GM12873 (cell line): Measurements from ENCODE around the gene COBL.

Experiments
- CTCF ChIP-seq: IDR thresholded peaks from 2 replicates; pipeline ENCODE4 v1.5.1; 2012; ENCODE audit warnings: low read depth, mild to moderate bottlenecking, moderate library complexity, low read length, control low read depth; ENCODE audit not compliant: insufficient read depth; ENCODE audit errors: missing control alignments

Gene COBL

DNA sequence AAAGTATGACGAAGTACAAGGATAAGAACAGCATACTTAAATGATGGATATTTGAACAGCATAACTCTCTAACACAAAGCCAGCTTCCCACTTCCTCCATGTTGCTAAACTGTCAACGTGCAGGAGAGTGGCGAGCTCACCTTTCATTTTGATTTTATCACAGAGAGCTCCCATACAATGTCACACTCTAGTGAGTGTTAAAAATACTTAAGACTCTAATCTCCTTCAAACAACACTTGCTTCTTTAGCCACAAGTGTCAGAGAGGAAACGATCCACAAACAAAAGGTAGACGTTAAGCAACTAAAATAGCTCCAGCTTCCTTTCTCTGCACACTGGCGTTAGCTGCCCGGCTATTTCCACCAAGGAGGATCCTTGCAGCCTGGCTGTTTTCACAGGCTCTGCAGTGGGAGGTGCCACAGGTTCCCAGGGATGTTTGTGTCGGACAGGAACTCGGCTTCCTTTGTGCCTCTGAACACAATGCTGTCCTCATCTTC lies 194.6 kb downstream of the COBL start:
- TF ChIP-seq CTCF: no peak

DNA sequence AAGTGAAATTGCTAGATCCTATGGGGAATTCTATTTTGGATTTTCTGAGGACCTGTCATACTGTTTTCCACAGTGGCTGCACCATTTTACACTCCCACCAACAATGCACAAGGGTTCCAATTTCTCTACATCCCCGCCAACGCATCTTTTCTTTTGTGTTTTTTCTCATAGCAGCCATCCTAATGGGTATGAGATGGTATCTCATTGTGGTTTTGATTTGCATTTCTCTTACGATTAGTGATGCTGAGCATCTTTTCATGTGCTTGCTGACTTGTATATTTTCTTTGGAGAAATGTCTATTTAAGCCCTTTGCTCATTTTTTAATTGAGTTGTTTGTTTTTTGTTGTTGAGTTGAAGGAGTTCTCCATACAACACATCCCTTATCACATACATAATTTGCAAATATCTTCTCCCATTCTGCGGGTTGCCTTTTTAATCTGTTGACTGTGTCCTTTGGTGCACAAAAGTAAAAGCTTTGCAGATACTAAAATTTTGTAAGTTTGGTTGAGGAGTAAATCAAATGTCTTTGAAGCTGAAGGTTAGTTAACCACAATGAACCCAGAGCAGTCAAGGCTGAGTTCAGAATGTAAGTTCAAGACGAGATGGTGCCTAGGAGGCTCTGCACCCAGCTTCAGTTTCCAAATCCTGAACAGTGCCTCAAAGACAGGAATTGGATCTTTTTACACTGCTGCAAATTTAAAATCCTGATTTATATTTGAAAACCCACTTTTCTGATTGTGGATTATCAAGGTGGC lies 195.4 kb downstream of the COBL start:
- TF ChIP-seq CTCF: no peak

- no peak for TF ChIP-seq CTCF
Measured at GRCh38 chr7:51118628-51119027, 198.0 kb downstream of the COBL start.

- no peak for TF ChIP-seq CTCF
Measured at GRCh38 chr7:51114501-51114900, 202.1 kb downstream of the COBL start.

- no peak for TF ChIP-seq CTCF
Measured at GRCh38 chr7:51113962-51114361, 202.6 kb downstream of the COBL start.

GRCh38 chr7:51113560-51113959 lies 203.0 kb downstream of the COBL start:
- no peak for TF ChIP-seq CTCF

- TF ChIP-seq CTCF: no peak
Measured at GRCh38 chr7:51111241-51111940, 205.2 kb downstream of the COBL start.
